CD14-positive monocyte (primary cell): ENCODE data around the gene CEACAM16. TPM values are rescaled to one million over a fixed set of nuclear protein-coding genes. Genes with fewer than 3 reads are reported as not detected.

Experiments used
- DNase-seq, 3 donors: peaks; one replicate each; pipeline ENCODE4 v3.0.0-alpha.2; 2011 to 2022
- H2AFZ ChIP-seq: 2 replicates; pipeline ENCODE4 v1.6.0; 2012; ENCODE audit warnings: mild to moderate bottlenecking, low read depth, low read length, inconsistent platforms; ENCODE audit not compliant: insufficient read depth, poor library complexity, severe bottlenecking
- H3K27ac ChIP-seq, 2 donors: 1 replicate in 1 of 2; 2 replicates in 1 of 2; pipeline ENCODE4 v1.5.1; 2012 to 2013; ENCODE audit warnings: low read length in 2 of 2, control low read depth in 1 of 2, inconsistent platforms in 1 of 2, low read depth in 1 of 2, mild to moderate bottlenecking in 1 of 2
- H3K27me3 ChIP-seq, 2 donors: one replicate each; pipeline versions ENCODE4 v1.6.0 to v1.6.1; 2011 to 2013; ENCODE audit warnings: low read length in 2 of 2; ENCODE audit not compliant: control insufficient read depth in 2 of 2, insufficient read depth in 2 of 2
- H3K36me3 ChIP-seq, 2 donors: replicated peaks in 1 of 2; 1 replicate in 1 of 2; 2 replicates in 1 of 2; pipeline versions ENCODE4 v1.5.1 to v1.6.1; 2012 to 2013; ENCODE audit warnings: low read length in 2 of 2, control low read depth in 1 of 2, inconsistent platforms in 1 of 2, mild to moderate bottlenecking in 1 of 2; ENCODE audit not compliant: insufficient read depth in 2 of 2, control insufficient read depth in 1 of 2
- H3K4me1 ChIP-seq, 2 donors: 1 replicate in 1 of 2; 2 replicates in 1 of 2; pipeline versions ENCODE4 v1.5.1 to v1.6.1; 2012 to 2013; ENCODE audit warnings: low read length in 2 of 2, control low read depth in 1 of 2, inconsistent platforms in 1 of 2, mild to moderate bottlenecking in 1 of 2, moderate library complexity in 1 of 2; ENCODE audit not compliant: insufficient read depth in 2 of 2, control insufficient read depth in 1 of 2
- H3K4me2 ChIP-seq: replicated peaks from 2 replicates; pipeline ENCODE3; 2012; ENCODE audit warnings: low read length, moderate library complexity, mild to moderate bottlenecking; ENCODE audit not compliant: poor library complexity, severe bottlenecking; ENCODE audit errors: extremely low read depth
- H3K4me3 ChIP-seq, 3 experiments: fragments of 200-600 bp in 1 of 3; sonication (generic) in 1 of 3; replicated peaks in 1 of 3; 1 replicate in 2 of 3; 2 replicates in 1 of 3; pipeline ENCODE4 v1.5.1; 2011 to 2013; ENCODE audit warnings: low read length in 3 of 3, mild to moderate bottlenecking in 3 of 3, control low read depth in 2 of 3, low read depth in 2 of 3, inconsistent platforms in 1 of 3, moderate library complexity in 1 of 3
- H3K79me2 ChIP-seq: 2 replicates; pipeline ENCODE4 v1.6.0; 2012; ENCODE audit warnings: mild to moderate bottlenecking, control low read depth, inconsistent platforms, low read length, moderate library complexity; ENCODE audit not compliant: insufficient read depth
- H3K9ac ChIP-seq: 2 replicates; pipeline ENCODE4 v1.6.0; 2017; ENCODE audit warnings: low read length, mild to moderate bottlenecking; ENCODE audit not compliant: insufficient read depth, poor library complexity, severe bottlenecking
- H3K9me3 ChIP-seq, 2 donors: replicated peaks in 1 of 2; 1 replicate in 1 of 2; 2 replicates in 1 of 2; pipeline versions ENCODE4 v1.5.1 to v1.6.1; 2012 to 2013; ENCODE audit warnings: low read length in 2 of 2, control low read depth in 1 of 2; ENCODE audit not compliant: control insufficient read depth in 1 of 2, insufficient read depth in 1 of 2
- H4K20me1 ChIP-seq: 2 replicates; pipeline ENCODE4 v1.6.0; 2012; ENCODE audit warnings: mild to moderate bottlenecking, low read length, control low read depth, moderate library complexity; ENCODE audit not compliant: insufficient read depth
- H3K27ac Mint-ChIP-seq, 7 donors: one replicate each; pipeline ENCODE4 v1.8.0; 2020; ENCODE audit warnings: mild to moderate bottlenecking in 7 of 7, mixed read lengths in 7 of 7, moderate library complexity in 6 of 7, inconsistent platforms in 2 of 7
- H3K27me3 Mint-ChIP-seq, 3 donors: one replicate each; pipeline ENCODE4 v1.8.0; 2021 to 2022; ENCODE audit warnings: low read depth in 3 of 3, mild to moderate bottlenecking in 3 of 3, mixed read lengths in 3 of 3, moderate library complexity in 3 of 3, inconsistent platforms in 1 of 3
- H3K36me3 Mint-ChIP-seq, 2 donors: one replicate each; pipeline ENCODE4 v1.8.0; 2020; ENCODE audit warnings: mixed read lengths in 2 of 2, inconsistent platforms in 1 of 2, mild to moderate bottlenecking in 1 of 2
- H3K4me1 Mint-ChIP-seq: one replicate; pipeline ENCODE4 v1.8.0; 2020; ENCODE audit warnings: mild to moderate bottlenecking, mixed read lengths
- H3K4me3 Mint-ChIP-seq, 2 donors: one replicate each; pipeline ENCODE4 v1.8.0; 2020; ENCODE audit warnings: mild to moderate bottlenecking in 2 of 2, mixed read lengths in 2 of 2, moderate library complexity in 1 of 2
- H3K9me3 Mint-ChIP-seq, 7 donors: one replicate each; pipeline ENCODE4 v1.8.0; 2020 to 2022; ENCODE audit warnings: mixed read lengths in 7 of 7, mild to moderate bottlenecking in 6 of 7, moderate library complexity in 6 of 7, inconsistent platforms in 2 of 7
- CTCF ChIP-seq: fragments of 200-600 bp; IDR thresholded peaks from one replicate; pipeline ENCODE4 v1.8.0; 2022; ENCODE audit warnings: antibody characterized with exemption, mild to moderate bottlenecking
- WGBS: methylation state at CpG from one replicate; pipeline ENCODE4 v1.1.5; 2013; ENCODE audit warnings: missing lambda C conversion rate; ENCODE audit not compliant: insufficient coverage; 5-methylcytosine and 5-hydroxymethylcytosine counted together
- intact Hi-C, 2 donors: fragments of 100-400 bp; cut with micrococcal nuclease; formaldehyde crosslinking; loops; one replicate each; pipeline versions ENCODE4 v1.15.0 to v1.15.1; 2023
- polyA plus RNA-seq, 3 donors: library from polyadenylated mRNA; depleted of rRNA in 1 of 3; unstranded in 2 of 3; stranded (reverse) in 1 of 3; fragments of 300-500 nt in 2 of 3; fragments of >200 nt in 1 of 3; fragmentation: Illumina TruSeq in 2 of 3; gene quantifications; 1 replicate in 2 of 3; 2 replicates in 1 of 3; pipeline ENCODE4 v1.2.3, GENCODE V29; 2012 to 2021

The CEACAM16 gene
- polyA plus RNA-seq, 3 donors: not detected

DNA sequence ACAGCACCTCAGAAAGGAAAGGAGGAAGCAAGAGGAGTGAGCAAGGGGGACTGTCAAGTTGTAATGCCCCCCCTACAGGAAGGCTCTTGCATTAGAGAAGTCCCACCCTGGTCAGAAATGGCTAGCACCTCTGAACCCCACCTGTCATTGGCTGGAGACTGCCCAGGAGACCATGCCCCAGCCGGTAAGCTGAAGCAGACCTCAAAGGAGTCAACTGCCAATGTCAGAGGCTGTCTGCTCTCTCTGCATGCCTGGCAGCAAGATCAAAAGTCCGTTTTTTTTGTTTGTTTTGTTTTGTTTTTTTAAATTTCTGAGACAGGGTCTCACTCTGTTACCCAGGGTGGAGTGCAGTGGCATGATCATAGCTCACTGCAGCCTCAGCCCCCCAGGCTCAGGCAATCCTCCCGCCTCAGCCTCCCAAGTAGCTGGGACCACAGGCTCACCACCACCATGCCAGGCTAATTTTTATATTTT, 41.4 kb downstream of the CEACAM16 start:
- Mint-ChIP-seq H3K4me3 (no peak overlapping the region), H3K9me3 (peaks cover 0 to 5% (median 0%) of the 10 kb centered on the region in 7 donors), H3K27ac (peak overlapping the region in 6 of 7 donors; percentile 67 to 98 (median 91)), H3K27me3 (peaks cover 0 to 2% (median 0%) of the 10 kb centered on the region in 3 donors), H3K4me1 (peaks cover 85% of the 10 kb centered on the region), H3K36me3 (no peaks in the 10 kb centered on the region)
- no peak for TF ChIP-seq CTCF
- no peaks in the 10 kb centered on the region for H3K27me3 ChIP-seq
- no peaks in the 10 kb centered on the region for H3K36me3 ChIP-seq
- intact Hi-C loops: no loop called here
- no peak overlapping the region for H3K9ac ChIP-seq
- H2AFZ ChIP-seq: no peak overlapping the region
- DNase-seq: peak in 2 of 3 donors; percentile 44 to 54
- peak overlapping the region in 1 of 2 donors; percentile 94 for H3K27ac ChIP-seq
- no peaks in the 10 kb centered on the region for H4K20me1 ChIP-seq
- H3K4me2 ChIP-seq: no peak overlapping the region
- no peak overlapping the region for H3K4me3 ChIP-seq
- no peaks in the 10 kb centered on the region for H3K9me3 ChIP-seq
- H3K79me2 ChIP-seq: no peaks in the 10 kb centered on the region
- H3K4me1 ChIP-seq: peaks cover 97 to 98% of the 10 kb centered on the region in 2 donors
- WGBS: 33% methylated on average over 2 of the region's 3 CpGs

DNA sequence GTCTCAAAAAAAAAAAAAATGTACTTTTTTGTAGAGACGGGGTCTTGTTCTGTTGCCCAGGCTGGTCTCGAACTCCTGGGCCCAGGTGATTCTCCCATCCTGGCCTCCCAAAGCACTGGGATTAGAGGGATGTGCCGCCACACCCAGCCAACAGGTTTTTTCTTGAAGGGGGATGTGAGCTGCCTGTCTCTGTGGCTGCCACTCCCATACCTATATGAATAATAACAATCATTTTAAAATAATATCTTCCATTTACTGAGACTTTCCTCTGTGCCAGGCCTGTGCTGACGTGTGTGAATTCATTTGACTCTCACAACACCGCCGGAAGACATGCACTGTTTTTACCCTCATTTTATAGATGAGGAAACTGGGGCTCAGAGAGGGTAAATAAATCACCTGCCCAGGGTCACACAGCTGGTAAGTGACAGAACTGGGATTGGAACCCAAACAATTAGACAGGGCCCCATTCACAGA, 42.3 kb downstream of the CEACAM16 start:
- Mint-ChIP-seq H3K4me3 (peak overlapping the region in 1 of 2 donors; percentile 57), H3K4me1 (peaks cover 90% of the 10 kb centered on the region), H3K36me3 (no peaks in the 10 kb centered on the region), H3K27ac (peak overlapping the region; percentile 97 to 99 (median 98)), H3K9me3 (peaks cover 0 to 4% (median 0%) of the 10 kb centered on the region in 7 donors), H3K27me3 (peaks cover 3 to 6% (median 4%) of the 10 kb centered on the region in 3 donors)
- Histone ChIP-seq H3K79me2 (no peaks in the 10 kb centered on the region), H4K20me1 (no peaks in the 10 kb centered on the region), H3K9ac (peak overlapping the region; percentile 58), H3K4me1 (peaks cover 97 to 98% of the 10 kb centered on the region in 2 donors), H3K27me3 (no peaks in the 10 kb centered on the region), H3K9me3 (no peaks in the 10 kb centered on the region), H3K4me2 (peak overlapping the region; percentile 52), H3K27ac (peak overlapping the region; percentile 94 to 95), H2AFZ (no peak overlapping the region), H3K4me3 (peak overlapping the region in 1 of 3 experiments; percentile 8), H3K36me3 (no peaks in the 10 kb centered on the region)
- TF ChIP-seq CTCF: no peak
- 100% methylated on average over 2 of the region's 6 CpGs for WGBS
- DNase-seq: peak in 1 of 3 donors; percentile 45
- intact Hi-C loops: no loop called here
